ENCODE measurements around the gene CDS2.
A peak's percentile ranks its signal among the peaks of the same experiment; 100 is the strongest.
"Not testable (repeated sequence)": the region's sequence is repeated elsewhere in the genome, so short reads cannot be mapped to it uniquely, and the experiment has no call there.

CDS2 gene

DNA sequence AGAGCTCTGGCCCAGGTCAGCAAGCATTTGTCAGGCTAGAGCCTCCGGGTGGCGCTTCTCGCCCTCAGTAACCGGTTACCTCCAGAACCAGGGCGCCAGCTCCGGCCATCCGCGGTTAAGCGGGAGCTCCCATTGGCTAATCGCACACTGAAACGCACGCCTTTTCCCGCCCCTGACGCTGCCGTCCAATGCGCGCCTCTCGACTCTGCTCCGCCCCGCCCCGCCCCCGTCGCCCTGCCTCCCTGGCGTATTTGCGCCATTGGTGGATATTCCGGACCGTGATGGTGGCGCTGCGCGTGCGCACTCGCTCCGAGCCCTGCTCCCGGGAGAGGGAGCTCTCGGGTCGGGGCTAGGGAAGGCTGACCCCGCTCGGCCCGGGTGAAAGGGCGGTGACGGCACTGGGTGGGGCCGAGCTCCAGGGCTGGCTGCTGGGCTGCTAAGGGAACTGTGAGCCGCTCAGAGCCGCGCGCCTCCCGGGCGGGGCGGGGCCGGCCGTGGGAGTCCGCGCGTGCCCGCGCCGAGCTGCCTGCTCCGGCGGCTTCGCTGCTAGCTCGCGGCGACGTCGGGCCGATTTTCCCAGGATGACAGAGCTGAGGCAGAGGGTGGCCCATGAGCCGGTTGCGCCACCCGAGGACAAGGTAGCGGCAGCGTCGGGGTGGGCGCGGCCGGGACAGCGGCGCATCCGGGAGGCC is at the start of gene CDS2:
Gene CDS2 (plus strand): TSS at position 497 of the 692 bp plus-strand sequence. CDS start 85 bp downstream, at position 582.
- DNase-seq, result peak; percentile 100

GRCh38 chr20:5077761-5078387 is 48.9 kb upstream of the CDS2 start:
- DNase-seq, result no peak

- DNase-seq, result peak; percentile 60
Measured at GRCh38 chr20:5078399-5078958, 48.3 kb upstream of the CDS2 start.

DNA sequence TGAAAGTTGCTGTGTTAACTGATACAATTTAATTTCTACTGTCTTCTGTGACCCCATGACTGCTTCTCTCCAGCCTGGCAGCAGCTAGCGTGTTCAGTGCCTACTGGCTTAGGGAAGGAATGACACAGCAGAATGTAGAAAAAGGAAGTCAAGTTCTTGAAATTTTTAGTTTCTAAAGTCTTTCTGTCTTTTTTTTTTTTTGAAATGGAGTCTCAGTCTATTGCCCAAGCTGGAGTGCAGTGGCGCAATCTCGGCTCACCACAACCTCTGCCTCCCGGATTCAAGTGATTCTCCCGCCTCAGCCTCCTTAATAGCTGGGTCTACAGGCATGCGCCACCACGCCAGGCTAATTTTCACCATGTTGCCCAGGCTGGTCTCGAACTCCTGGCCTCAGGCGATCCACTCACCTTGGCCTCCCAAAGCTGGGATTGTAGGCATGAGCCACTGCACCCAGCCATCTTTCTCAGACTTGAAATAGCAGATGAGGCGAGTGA is 46.4 kb upstream of the CDS2 start:
- DNase-seq, result no peak

- no peak for DNase-seq
Measured at GRCh38 chr20:5085380-5085779, 41.4 kb upstream of the CDS2 start.

GRCh38 chr20:5088688-5089087 is 38.1 kb upstream of the CDS2 start:
- no peak for DNase-seq

- DNase-seq, result no peak
Measured at GRCh38 chr20:5090191-5090590, 36.6 kb upstream of the CDS2 start.

- DNase-seq, result no peak
Measured at GRCh38 chr20:5091902-5092301, 34.9 kb upstream of the CDS2 start.

GRCh38 chr20:5092765-5093339 is 34.0 kb upstream of the CDS2 start:
- no peak for DNase-seq

DNA sequence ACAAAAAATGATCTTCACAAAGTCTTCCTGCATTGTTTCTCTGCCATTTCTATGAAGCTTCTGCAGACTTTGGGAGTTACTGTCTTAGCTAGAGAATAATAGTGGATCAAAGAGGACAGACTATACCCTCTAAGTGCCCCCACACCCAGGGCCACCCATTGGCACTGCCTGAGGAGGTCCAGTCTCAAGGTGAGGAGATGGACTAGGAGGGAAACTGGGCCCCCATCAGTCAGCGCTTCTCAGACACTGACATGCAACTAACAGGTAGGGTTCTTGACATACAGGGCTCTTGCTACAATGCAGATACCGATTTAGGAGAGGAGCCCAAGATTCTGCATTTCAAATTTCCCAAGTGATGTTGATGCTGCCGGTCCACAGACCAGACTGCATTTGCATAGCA is 31.4 kb upstream of the CDS2 start:
- DNase-seq, result no peak

GRCh38 chr20:5095931-5096330 is 30.9 kb upstream of the CDS2 start:
- DNase-seq, result no peak

GRCh38 chr20:5096463-5096862 is 30.3 kb upstream of the CDS2 start:
- no peak for DNase-seq

DNA sequence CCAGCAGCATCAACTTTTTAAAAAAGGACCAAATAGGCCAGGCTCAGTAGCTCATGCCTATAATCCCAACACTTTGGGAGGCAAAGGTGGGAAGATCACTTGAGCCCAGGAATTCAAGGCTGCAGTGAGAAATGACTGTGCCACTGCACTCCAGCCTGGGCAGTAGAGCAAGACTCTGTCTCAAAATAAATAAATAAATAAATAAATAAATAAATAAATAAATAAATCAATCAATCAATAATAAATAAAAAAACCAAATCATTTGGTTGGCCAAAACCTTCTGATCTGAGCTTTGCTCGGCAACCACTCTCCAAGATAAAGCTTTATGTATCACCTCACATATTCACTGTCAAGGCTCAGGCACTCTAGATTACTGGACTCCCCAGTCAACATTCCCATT is 27.8 kb upstream of the CDS2 start:
- DNase-seq, result not testable (repeated sequence)

DNA sequence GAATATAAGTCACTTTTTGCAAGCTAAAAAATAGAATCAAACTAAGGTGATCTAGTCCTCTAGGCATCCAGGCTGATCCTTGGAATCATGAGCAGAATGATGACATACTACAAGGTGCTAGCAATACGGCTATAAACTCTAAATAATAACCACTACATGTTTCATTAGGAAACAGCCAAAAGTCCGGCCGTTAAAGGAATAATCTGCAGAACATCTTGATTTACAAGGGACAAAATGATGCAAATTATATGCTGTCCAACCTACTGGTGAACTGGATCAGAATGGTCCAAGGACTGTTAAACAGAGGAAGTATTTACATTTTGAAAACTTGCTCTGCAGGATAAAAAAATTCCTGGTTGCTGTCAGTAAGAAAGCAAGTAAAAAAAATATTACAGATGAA is 26.9 kb upstream of the CDS2 start:
- not testable (repeated sequence) for DNase-seq

DNA sequence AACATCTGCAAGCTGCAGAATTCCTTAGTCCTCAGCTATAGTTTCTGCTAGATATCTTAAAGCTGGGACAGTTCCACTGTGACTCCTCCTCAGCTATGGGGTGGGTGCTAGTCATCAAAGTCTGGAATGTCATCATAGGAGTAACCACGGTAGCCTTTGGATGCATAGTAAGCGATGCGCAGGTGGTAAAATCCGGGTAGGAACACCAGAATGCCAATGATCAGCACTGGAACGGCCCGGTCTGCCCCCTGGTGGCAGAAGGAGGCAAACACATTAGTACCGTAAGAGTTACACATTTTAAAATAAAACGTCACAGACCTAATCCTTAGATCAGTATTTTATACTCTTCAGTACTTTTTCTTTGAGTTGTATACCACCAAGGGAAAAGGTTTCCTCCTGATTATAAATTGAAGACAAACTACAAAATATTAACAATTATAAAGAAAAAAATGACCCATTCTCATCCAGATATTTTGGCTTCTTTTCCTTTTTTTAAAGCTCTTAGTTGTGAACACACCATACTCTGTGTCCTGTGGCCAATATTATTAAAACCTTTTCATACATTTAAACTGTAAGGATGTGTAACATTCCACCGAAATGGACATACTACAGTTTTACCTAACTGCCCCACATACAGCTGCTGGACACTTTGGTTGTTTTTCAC is 26.0 kb upstream of the CDS2 start:
- peak; percentile 64 for DNase-seq

DNA sequence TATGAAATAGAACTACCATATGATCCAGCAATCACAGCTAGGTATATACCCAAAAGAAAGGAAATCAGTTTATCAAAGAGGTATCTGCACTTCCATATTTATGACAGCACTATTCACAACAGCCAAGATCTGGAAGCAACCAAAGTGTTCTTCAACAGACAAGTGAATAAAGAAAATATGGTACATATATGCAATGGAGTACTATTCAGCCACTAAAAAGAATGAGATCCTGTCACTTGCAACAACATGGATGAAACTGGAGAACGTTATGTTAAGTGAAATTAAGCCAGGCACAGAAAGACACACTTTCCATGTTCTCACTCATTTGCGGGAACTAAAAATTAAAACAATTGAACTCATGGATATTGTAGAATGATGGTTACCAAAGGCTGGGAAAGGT is 22.3 kb upstream of the CDS2 start:
- no peak for DNase-seq

GRCh38 chr20:5109276-5109675 is 17.5 kb upstream of the CDS2 start:
- no peak for DNase-seq

DNA sequence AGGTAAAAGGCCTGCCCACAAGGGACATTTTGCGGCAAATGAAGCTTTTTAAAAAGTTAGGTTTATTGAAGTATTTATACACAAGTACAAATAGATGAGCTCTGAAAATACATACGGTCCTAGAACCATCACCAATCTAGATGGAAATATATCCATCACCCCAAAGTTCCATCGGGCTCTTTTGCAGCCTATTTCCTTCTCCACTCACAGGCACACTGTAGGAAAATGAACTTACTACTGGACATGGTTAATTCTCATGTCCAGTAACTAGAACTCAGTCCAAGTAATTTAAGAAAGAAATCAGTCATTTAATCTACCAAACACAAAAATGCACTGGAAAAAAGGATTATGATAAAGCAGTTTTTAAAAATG is 13.2 kb upstream of the CDS2 start:
- DNase-seq, result no peak

GRCh38 chr20:5114403-5114802 is 12.4 kb upstream of the CDS2 start:
- no peak for DNase-seq

GRCh38 chr20:5116875-5117274 is 9.9 kb upstream of the CDS2 start:
- no peak for DNase-seq

DNA sequence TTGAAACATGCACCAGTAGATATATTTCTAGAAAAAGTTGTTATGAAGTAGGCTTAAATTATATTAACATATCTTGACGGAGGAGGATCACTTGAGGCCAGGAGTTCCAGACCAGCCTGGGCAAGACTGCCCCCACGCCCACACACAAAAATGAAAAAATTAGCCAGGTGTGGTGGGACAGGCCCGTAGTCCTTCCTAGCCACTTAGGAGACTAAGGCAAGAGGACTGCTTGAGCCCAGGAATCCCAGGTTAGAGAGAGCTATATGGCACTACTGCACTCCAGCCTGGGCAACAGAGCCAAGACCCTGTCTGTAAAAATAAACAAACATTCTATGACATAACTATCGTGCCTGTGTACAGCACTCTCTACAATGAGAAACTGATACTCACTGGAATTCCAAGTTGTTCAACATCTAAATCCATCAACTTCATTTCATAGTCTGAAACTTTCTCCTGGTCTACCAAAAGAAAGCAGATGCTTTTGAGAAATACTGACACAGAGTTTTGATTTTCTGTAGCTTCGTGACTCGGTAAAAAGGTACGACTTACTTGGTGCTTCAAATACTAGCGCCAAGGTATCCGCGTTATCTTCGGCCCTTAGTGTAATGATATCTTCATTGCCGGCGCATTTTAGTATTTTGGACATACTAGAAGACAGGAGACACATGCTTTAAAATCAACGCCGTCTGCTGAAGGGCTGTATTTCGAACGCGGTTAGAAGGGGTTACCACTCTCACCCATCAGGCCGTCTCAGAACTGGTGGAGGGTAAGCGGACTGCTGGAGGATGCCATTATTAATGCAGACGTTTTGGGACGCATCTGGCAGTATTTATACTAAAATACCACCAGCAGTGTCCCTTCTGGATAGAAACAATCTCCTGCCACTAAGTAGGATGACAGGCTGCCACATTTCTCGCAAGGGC is 8.3 kb upstream of the CDS2 start:
- no peak for DNase-seq

DNA sequence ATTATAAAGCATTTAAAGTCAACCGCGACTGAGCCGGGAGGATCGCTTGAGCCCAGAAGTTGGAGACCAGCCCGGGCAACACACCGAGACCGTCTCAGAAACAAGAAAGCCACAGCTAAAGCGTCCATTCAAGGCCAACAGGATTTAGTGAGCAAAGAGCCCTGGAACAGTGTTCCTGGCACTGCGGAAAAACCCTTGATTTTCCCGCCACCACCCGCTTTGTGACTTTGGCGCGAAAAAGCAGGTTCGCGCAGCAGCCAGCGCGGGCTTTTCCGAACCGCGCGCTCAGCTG is 7.7 kb upstream of the CDS2 start:
- DNase-seq, result no peak

Data from activated CD4-positive, alpha-beta T cell treated with anti-CD3 and anti-CD28 coated beads for 1 hour (primary cell).